ENCODE measurements around the gene SEPTIN1. TPM values are rescaled to one million over a fixed set of nuclear protein-coding genes. Genes with fewer than 3 reads are reported as not detected.
A peak's percentile ranks its signal among the peaks of the same experiment; 100 is the strongest.

SEPTIN1 gene
- total and polyA plus RNA-seq, 2 experiments from 2014 or later: 0.21 to 3.9 TPM

DNA sequence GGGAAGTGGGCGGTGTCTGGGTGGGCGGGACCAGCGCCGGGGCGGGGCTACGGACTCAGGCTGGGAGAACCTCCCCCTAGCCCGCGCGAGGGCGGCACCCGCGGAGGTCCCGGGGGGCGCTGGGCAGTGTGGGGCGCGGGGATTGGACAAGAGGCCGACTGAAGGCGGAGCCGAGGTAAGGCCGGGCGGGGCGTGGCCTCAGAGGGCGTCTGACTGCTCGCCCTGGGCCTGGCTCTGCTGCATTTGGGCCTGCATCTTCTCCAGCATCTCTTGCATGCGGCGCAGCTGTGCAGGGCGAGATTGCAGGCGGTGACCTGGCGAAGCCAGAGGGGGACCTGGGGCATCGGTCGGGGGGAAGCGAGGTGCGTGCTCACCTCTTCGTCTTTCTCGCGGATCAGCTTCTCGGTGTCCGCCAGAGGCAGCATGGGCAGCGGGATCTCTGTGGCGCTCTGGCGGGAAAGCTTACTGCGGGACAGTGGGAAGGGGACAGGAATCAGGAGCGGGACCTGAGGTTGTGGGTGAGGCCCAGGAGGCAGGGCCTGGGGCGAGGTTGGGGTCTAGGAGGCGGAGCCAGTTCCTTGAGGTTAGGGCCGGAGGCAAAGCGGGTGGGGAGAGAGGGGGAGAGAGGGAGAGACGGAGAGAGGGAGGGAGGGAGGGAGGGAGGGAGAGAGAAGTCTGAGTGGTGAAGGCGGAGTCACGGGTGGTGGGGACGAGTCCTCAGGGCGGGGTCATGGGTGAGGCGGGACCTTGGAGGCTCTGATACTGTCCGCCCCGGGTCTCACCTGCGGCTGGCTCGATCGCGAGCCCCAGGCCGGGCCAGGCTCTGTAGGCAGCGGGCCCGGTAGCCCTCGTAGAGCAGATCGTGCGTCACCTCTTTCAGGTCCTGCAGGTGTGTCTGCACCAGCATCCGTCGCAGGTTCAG is 3.9 kb downstream of the SEPTIN1 start (continued):
- TF ChIP-seq, protein P1, sequence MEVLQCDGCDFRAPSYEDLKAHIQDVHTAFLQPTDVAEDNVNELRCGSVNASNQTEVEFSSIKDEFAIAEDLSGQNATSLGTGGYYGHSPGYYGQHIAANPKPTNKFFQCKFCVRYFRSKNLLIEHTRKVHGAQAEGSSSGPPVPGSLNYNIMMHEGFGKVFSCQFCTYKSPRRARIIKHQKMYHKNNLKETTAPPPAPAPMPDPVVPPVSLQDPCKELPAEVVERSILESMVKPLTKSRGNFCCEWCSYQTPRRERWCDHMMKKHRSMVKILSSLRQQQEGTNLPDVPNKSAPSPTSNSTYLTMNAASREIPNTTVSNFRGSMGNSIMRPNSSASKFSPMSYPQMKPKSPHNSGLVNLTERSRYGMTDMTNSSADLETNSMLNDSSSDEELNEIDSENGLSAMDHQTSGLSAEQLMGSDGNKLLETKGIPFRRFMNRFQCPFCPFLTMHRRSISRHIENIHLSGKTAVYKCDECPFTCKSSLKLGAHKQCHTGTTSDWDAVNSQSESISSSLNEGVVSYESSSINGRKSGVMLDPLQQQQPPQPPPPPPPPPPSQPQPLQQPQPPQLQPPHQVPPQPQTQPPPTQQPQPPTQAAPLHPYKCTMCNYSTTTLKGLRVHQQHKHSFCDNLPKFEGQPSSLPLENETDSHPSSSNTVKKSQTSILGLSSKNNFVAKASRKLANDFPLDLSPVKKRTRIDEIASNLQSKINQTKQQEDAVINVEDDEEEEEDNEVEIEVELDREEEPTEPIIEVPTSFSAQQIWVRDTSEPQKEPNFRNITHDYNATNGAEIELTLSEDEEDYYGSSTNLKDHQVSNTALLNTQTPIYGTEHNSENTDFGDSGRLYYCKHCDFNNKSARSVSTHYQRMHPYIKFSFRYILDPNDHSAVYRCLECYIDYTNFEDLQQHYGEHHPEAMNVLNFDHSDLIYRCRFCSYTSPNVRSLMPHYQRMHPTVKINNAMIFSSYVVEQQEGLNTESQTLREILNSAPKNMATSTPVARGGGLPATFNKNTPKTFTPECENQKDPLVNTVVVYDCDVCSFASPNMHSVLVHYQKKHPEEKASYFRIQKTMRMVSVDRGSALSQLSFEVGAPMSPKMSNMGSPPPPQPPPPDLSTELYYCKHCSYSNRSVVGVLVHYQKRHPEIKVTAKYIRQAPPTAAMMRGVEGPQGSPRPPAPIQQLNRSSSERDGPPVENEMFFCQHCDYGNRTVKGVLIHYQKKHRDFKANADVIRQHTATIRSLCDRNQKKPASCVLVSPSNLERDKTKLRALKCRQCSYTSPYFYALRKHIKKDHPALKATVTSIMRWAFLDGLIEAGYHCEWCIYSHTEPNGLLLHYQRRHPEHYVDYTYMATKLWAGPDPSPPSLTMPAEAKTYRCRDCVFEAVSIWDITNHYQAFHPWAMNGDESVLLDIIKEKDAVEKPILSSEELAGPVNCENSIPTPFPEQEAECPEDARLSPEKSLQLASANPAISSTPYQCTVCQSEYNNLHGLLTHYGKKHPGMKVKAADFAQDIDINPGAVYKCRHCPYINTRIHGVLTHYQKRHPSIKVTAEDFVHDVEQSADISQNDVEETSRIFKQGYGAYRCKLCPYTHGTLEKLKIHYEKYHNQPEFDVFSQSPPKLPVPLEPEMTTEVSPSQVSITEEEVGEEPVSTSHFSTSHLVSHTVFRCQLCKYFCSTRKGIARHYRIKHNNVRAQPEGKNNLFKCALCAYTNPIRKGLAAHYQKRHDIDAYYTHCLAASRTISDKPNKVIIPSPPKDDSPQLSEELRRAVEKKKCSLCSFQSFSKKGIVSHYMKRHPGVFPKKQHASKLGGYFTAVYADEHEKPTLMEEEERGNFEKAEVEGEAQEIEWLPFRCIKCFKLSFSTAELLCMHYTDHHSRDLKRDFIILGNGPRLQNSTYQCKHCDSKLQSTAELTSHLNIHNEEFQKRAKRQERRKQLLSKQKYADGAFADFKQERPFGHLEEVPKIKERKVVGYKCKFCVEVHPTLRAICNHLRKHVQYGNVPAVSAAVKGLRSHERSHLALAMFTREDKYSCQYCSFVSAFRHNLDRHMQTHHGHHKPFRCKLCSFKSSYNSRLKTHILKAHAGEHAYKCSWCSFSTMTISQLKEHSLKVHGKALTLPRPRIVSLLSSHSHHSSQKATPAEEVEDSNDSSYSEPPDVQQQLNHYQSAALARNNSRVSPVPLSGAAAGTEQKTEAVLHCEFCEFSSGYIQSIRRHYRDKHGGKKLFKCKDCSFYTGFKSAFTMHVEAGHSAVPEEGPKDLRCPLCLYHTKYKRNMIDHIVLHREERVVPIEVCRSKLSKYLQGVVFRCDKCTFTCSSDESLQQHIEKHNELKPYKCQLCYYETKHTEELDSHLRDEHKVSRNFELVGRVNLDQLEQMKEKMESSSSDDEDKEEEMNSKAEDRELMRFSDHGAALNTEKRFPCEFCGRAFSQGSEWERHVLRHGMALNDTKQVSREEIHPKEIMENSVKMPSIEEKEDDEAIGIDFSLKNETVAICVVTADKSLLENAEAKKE (CRISPR knock-in tag; IDR thresholded peaks at IDR 0.05): no peak
- peak; percentile 89 for TF ChIP-seq POLR2AphosphoS5 (IDR thresholded peaks at IDR 0.05; ENCODE audit: low read depth)

DNA sequence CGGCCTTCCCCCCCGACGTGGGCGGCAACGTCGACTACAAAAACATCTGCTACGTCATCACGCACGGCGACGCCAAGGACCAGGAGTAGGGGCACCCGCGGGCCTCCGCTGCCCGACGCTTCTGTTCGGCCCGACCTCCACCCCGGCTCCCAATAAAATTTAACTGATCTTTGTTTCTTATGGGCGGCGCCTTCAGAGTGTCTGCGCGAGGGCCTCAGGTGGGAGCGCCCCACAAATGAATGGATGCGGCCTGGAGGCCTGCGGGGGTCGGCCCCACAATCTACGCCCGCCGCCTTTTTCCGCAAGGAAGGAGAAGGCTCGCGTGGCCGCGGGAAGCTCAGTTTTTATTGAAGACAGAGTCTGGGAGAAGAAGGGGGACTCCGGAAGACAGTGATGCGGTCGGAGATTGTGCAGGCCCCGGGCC is 4.5 kb downstream of the SEPTIN1 start:
- peaks cover 24% of the 10 kb centered on the region for H3K4me1 Mint-ChIP-seq

More for the DNA sequence above, 4.5 kb downstream of the SEPTIN1 start:
- H3K4me3 Mint-ChIP-seq: peak overlapping the region; percentile 93
- Histone ChIP-seq H3K27me3 (ENCODE audit: insufficient read depth) (no peaks in the 10 kb centered on the region), H3K4me3 (peak overlapping the region; percentile 94), H3K79me2 (replicated peaks; ENCODE audit: insufficient read depth) (0 out of 2 replicates have a peak, but pooled peaks cover 4% of the 10 kb centered on the region), H3K9me2 (ENCODE audit: insufficient read depth) (no peaks in the 10 kb centered on the region), H3K27ac (ENCODE audit: low read depth) (peak overlapping the region; percentile 100), H3F3A (replicated peaks; ENCODE audit: low read depth) (peaks cover 24% of the 10 kb centered on the region), H3K4me2 (peak overlapping the region; percentile 99), H4K20me1 (replicated peaks; ENCODE audit: insufficient read depth) (no peaks in the 10 kb centered on the region), H2AFZ (peak overlapping the region; percentile 93), H3K4me1 (ENCODE audit: insufficient read depth) (peaks cover 11% of the 10 kb centered on the region), H3K36me3 (ENCODE audit: insufficient read depth) (no peaks in the 10 kb centered on the region)
- DNase-seq (ENCODE audit: low spot score): peak; percentile 93
- TF ChIP-seq EZH2 (IDR thresholded peaks at IDR 0.05; ENCODE audit: low read depth, unreplicated experiment) (no peak), ETS1 (IDR thresholded peaks at IDR 0.05) (no peak), CREB1 (CRISPR knock-in tag; IDR thresholded peaks at IDR 0.05; ENCODE audit: low read depth) (peak; percentile 92), POLR2AphosphoS5 (IDR thresholded peaks at IDR 0.05; ENCODE audit: low read depth) (peak; percentile 59), REST (IDR thresholded peaks at IDR 0.05; ENCODE audit: unreplicated experiment) (no peak)
- H3K27ac Mint-ChIP-seq: peak overlapping the region; percentile 100
- no peaks in the 10 kb centered on the region; the same call in none of the 3 replicates for H3K9me3 Mint-ChIP-seq
- H3K27me3 Mint-ChIP-seq (ENCODE audit: insufficient read depth, low read depth, poor library complexity): peaks cover 24% of the 10 kb centered on the region
- peaks cover 3% of the 10 kb centered on the region; the same call in 2 of the 3 replicates for H3K36me3 Mint-ChIP-seq (ENCODE audit: low read depth)
- no peak; the same call in 2 of the 3 replicates for ATAC-seq
